IMR-90 (cell line): ENCODE data around the gene NEUROD4.

ENCODE experiments used
- CEBPB ChIP-seq: IDR thresholded peaks from 2 replicates; pipeline ENCODE4 v1.6.1; 2012; ENCODE audit warnings: low read depth, low read length, improper control_type of control experiment
- CTCF ChIP-seq: conservative IDR thresholded peaks from 2 replicates; pipeline ENCODE4 v1.5.1; 2012; ENCODE audit warnings: mild to moderate bottlenecking, low read depth, low read length, improper control_type of control experiment
- POLR2A ChIP-seq: IDR thresholded peaks from 2 replicates; pipeline ENCODE4 v1.6.1; 2012; ENCODE audit warnings: mild to moderate bottlenecking, low read depth, low read length
- RAD21 ChIP-seq: IDR thresholded peaks from 2 replicates; pipeline ENCODE4 v1.6.1; 2012; ENCODE audit warnings: low read length, improper control_type of control experiment

- TF ChIP-seq CTCF (no peak), RAD21 (no peak), POLR2A (no peak), CEBPB (no peak)
These were observed 55.0 kb downstream of the NEUROD4 start for GRCh38 chr12:55074806-55075205.
